Stomach (tissue), 4 donors: ENCODE results near the gene SNRK.

Source experiments
- EP300 ChIP-seq: sonication (generic); formaldehyde crosslinking; IDR thresholded peaks from one replicate; pipeline ENCODE4 v1.6.1; 2017; ENCODE audit warnings: antibody characterized with exemption
- TF ChIP-seq, protein P1 (sequence below), 7 experiments: fragments of 450-650 bp in 4 of 7; fragments of 200-600 bp in 3 of 7; sonication (generic) in 3 of 7; IDR thresholded peaks; one replicate each; pipeline ENCODE4 v1.5.1; 2016 to 2019; ENCODE audit warnings: antibody characterized with exemption in 7 of 7, control low read depth in 2 of 7, mild to moderate bottlenecking in 1 of 7

DNA sequence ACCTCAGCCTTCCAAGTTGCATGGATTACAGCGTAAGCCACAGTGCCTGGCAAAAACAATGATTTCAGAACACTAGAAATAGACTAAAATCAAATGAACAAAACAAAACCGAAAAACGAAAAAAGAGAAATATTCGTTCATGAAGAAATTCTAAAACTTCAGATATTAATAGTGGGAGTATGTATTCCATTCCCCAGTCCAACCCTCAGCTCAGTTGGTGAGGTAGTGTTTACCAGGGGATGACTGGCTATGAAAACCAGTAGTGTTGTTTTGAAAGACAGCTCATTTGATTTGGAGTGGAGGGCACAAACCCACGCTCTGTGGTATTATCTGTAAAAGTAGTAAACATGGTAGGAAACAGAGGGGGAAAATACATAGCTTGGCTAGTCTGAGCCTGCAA, 6.8 kb upstream of the SNRK start:
- no peak for TF ChIP-seq EP300
- TF ChIP-seq, protein P1, sequence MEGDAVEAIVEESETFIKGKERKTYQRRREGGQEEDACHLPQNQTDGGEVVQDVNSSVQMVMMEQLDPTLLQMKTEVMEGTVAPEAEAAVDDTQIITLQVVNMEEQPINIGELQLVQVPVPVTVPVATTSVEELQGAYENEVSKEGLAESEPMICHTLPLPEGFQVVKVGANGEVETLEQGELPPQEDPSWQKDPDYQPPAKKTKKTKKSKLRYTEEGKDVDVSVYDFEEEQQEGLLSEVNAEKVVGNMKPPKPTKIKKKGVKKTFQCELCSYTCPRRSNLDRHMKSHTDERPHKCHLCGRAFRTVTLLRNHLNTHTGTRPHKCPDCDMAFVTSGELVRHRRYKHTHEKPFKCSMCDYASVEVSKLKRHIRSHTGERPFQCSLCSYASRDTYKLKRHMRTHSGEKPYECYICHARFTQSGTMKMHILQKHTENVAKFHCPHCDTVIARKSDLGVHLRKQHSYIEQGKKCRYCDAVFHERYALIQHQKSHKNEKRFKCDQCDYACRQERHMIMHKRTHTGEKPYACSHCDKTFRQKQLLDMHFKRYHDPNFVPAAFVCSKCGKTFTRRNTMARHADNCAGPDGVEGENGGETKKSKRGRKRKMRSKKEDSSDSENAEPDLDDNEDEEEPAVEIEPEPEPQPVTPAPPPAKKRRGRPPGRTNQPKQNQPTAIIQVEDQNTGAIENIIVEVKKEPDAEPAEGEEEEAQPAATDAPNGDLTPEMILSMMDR (IDR thresholded peaks at IDR 0.05): no peak
